ENCODE data around the gene RCAN1.
"Not testable (repeated sequence)": the region's sequence is repeated elsewhere in the genome, so short reads cannot be mapped to it uniquely, and the experiment has no call there.

Gene RCAN1

DNA sequence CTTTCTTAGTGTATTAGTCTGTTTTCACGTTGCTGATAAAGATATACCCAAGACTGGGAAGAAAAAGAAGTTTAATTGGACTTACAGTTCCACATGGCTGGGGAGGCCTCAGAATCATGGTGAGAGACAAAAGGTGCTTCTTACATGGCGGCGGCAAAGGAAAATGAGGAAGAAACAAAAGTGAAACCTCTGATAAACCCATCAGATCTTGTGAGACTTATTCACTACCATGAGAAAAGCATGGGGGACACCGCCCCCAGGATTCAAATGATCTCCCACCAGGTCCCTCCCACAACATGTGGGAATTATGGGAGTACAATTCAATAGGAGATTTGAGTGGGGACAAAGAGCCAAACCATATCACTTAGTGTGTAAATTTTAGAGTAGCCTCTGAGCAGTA is 46.1 kb downstream of the RCAN1 start:
- DNase-seq (ENCODE audit: low spot score) = not testable (repeated sequence)

GRCh38 chr21:34567604-34568155 is 47.2 kb downstream of the RCAN1 start:
- DNase-seq (ENCODE audit: low spot score) = no peak

DNA sequence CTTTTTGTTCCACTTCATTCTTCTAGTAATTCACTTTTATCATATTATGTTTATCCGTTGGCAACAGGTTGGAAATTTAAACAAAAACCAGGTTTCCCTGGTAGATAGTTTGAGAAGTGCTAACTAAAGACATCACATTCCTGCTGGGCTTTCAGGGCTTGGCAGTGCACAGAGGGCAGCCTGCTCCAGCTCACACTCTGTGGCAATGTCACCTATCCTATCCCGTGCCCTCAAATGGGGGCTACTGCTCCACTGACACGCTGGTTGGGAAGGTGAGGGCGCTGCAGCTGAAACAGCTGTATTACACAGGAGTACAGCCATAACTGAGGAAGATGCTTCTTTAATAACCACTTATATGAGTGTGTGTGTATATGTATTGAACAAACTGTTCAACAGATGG is 49.7 kb downstream of the RCAN1 start:
- no peak for DNase-seq (ENCODE audit: low spot score)

GRCh38 chr21:34563370-34563769 is 51.5 kb downstream of the RCAN1 start:
- not testable (repeated sequence) for DNase-seq (ENCODE audit: low spot score)

DNA sequence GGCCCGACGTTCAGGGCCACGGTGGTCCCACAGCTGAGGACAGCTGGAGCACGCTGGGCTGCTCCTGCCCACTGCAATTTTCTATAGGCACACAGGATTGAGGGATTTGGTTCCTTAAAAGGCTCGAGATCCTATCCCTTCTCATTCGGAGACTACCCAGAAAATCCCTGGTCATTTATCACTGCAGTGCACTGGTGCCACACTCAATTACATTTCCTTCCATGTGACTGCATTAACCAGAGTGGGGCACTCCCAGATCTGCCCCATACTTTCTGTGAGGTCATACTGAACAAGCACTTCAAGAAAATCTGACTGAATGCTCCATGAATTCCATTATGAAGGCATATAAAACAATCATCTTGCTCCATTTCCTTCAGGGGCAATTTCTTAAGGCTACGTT is 53.1 kb downstream of the RCAN1 start:
- DNase-seq (ENCODE audit: low spot score) = no peak

GRCh38 chr21:34560609-34561008 is 54.3 kb downstream of the RCAN1 start:
- no peak for DNase-seq (ENCODE audit: low spot score)

- DNase-seq (ENCODE audit: low spot score) = no peak
Measured at GRCh38 chr21:34560021-34560420, 54.9 kb downstream of the RCAN1 start.

DNA sequence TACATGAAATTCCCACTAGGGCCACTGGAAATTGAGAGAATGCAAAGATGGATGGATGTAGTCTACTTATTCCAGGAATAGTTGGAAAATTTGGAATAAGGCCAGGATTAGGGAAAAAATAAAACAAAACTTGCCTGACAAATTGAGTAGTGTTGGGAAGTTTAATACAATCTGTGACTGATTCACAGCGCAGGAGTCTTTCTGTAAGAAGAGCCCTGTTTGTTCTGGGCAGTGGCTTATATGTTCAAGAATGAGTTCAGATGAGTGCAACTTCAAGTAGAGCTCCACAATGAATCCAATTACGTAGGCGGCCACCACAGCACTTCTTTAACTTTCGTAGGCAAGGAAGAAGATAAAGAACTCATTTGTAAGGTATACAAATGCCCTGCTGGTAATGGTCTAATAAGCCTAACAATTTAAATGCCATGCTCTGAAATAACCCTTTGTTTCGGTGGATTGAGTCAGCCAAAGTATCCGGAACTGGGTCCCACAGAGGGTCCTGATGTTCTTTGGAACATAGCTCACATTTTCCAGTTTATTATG is 55.8 kb downstream of the RCAN1 start:
- no peak for DNase-seq (ENCODE audit: low spot score)

- no peak for DNase-seq (ENCODE audit: low spot score)
Measured at GRCh38 chr21:34558166-34558565, 56.7 kb downstream of the RCAN1 start.

DNA sequence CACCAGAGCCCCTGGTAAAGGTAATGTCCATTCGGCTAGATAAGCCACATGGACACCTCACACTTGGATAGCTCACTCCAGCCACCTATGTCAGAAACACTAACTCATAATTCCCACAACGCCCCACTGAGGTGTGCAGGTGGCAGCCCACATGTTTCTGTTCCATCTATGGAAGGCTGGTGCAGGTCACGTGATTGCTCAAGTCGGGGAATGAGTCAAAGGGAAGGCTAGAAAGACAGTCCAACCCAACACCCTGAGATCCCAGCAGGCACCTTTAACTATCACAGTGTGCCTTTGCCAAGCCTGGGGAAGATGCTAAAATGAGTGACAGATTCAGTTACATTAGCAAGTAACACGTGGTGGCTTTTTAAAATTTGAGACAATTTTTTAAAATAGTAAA is 57.7 kb downstream of the RCAN1 start:
- no peak for DNase-seq (ENCODE audit: low spot score)

DNA sequence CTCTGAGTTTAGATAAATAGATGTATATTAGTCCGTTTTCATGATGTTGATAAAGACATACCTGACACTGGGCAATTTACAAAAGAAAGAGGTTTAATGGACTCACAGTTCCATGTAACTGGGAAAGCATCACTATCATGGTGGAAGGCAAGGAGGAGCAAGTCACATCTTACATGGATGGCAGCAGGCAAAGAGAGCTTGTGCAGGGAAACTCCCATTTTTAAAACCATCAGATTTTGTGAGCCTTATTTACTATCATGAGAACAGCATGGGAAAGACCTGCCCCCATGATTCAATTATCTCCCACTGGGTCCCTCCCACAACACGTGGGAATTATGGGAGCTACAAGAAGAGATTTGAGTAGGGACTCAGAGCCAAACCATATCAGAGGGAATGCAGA is 60.2 kb downstream of the RCAN1 start:
- not testable (repeated sequence) for DNase-seq (ENCODE audit: low spot score)

- no peak for DNase-seq (ENCODE audit: low spot score)
Measured at GRCh38 chr21:34554227-34554626, 60.7 kb downstream of the RCAN1 start.

DNA sequence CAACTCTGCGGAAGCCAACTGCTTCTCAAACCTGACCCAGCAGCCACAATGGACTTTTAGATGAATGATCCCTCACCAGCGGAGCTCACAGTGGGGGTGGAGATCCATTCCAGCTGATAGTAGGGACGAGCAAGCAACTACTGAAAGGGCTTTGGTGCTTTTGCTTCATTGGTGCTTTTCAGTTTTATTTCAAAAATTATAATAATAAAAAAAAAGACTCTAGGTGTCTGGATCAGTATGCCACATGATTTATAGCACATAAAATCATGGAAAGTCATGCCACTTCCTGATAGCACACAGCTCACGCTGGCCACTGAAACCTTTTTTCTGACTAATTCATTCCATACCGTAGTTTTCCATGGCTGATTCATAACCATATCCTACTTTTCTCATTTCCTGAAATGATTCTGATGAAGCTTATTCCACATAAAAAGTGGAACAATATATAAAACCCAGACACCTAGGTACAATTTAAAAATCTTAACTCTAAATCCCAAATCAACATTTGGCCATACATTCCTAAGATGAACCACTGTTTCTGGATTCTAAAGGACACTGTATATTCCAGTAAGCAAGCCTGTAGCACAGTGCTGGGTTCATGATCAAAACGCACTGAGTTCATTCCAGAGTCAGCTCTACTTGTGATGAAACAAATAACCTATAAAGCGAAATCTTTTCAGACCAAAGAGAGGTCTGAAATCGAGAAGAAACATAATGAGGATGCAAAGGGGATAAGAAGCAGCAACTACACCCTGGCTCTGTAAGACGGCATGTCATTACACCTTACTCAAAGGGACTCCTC is 61.6 kb downstream of the RCAN1 start:
- DNase-seq (ENCODE audit: low spot score) = no peak

GRCh38 chr21:34552360-34553098 is 62.4 kb downstream of the RCAN1 start:
- DNase-seq (ENCODE audit: low spot score) = no peak

- no peak for DNase-seq (ENCODE audit: low spot score)
Measured at GRCh38 chr21:34550182-34550799, 64.6 kb downstream of the RCAN1 start.

GRCh38 chr21:34548781-34549376 is 66.0 kb downstream of the RCAN1 start:
- no peak for DNase-seq (ENCODE audit: low spot score)

- no peak for DNase-seq (ENCODE audit: low spot score)
Measured at GRCh38 chr21:34546542-34546941, 68.4 kb downstream of the RCAN1 start.

DNA sequence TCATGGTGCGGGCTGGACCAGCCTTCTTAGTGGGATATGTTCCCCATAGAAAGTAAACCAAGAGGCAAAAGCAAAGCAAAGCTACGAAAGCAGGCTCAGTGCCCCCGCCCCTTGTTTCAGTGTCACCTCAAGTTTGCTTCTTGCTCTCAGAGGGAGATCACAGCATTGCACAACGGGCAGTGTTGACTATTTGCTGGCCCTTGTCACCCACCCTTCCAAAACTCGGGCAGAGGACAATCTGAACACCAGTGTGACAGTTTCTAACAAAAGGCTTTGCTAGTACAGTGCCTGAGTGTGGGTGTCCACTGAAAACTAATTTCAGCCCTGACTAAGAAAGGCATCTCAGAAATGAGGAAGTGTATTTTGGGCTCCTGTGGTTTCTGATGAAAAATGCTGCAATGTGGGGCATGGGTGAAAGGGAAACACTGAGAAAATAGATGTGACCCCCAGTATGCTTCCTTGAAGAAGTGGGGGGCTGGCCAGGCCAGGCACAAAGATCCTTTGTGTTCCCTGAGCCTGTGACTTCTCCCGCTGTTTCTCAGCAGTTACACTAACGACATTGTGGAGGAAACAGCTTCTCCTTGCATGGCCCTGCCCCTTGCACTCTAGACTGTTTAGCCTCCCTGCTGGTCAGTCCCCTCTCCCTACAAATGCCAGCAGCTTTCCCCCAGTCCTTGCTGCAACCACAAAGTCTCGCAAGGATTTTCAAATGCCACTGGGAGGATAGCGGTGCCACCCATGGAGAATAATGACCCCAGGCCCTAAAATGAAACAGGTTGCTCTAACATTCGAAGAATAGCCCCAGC is 69.6 kb downstream of the RCAN1 start:
- DNase-seq (ENCODE audit: low spot score) = peak; percentile 29

DNA sequence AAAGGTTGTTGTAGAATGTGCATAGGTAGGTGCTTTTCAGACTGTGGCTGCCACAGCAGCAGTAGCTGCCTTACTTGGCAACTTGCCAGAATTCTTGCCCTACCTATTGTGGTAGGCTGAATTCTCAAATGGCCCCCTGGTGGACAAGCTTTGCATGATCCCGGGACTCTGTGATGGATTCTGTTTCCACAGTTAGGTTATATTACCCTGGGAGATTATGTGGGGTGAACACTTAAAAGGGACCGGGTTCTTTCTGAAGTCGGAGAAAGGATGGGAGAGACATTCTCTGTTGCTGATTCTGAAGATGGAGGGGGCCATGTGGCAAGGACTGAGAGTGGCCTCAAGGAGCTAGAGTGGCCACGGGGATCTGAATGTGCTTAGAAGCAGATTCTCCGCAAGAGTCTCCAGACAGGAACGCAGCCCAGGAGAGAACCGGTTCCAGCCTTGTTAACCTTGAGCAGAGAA is 70.8 kb downstream of the RCAN1 start:
- peak; percentile 74 for DNase-seq (ENCODE audit: low spot score)

- no peak for DNase-seq (ENCODE audit: low spot score)
Measured at GRCh38 chr21:34543017-34543416, 71.9 kb downstream of the RCAN1 start.

GRCh38 chr21:34540206-34540605 is 74.7 kb downstream of the RCAN1 start:
- DNase-seq (ENCODE audit: low spot score) = no peak

All from HuH-7 (cell line).